Esophagus muscularis mucosa (tissue), 3 donors: ENCODE results near the gene BRD3.

ENCODE experiments used
- POLR2AphosphoS5 ChIP-seq, 2 donors: sonication (generic); formaldehyde crosslinking; IDR thresholded peaks; one replicate each; pipeline ENCODE4 v1.6.1; 2017; ENCODE audit warnings: antibody characterized with exemption in 2 of 2
- TF ChIP-seq, protein P1 (sequence below), 3 experiments: fragments of 200-600 bp in 2 of 3; fragments of 450-650 bp in 1 of 3; sonication (generic) in 2 of 3; IDR thresholded peaks; one replicate each; pipeline ENCODE4 v1.5.1; 2017 to 2019; ENCODE audit warnings: antibody characterized with exemption in 3 of 3, mild to moderate bottlenecking in 2 of 3, moderate library complexity in 1 of 3

DNA sequence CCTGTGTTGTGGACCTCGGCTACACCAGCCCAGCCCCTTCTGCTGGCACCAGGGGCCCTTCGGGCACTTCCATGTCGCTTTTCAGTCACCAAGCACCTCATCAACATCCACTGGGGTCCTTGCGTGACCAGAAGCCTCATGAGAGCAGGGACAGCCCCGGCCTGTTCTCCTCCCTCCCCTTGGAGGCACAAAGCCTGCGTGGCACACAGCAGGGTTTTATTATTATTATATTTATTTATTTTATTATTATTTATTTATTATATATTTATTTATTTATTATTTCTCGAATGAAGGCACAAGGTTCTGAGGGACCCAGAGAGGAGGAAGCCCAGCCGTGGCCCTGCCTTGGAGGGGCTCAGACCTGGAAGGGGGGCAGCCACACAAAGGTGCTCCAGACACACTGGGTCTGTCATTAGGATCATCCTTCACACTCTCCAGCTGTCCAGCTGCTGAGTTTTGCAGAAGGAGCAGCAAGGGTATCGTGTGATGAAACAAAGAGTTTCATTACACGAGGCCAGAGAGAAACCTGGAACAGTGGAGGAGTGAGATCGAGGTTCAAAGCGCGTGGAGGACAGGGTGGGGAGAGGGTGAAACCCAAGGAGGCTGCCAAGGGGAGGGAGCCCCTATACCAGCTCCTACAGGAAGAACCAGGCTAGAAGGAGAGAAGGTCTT, 80.9 kb downstream of the BRD3 start:
- TF ChIP-seq POLR2AphosphoS5 (IDR thresholded peaks at IDR 0.05): no peak
- TF ChIP-seq, protein P1, sequence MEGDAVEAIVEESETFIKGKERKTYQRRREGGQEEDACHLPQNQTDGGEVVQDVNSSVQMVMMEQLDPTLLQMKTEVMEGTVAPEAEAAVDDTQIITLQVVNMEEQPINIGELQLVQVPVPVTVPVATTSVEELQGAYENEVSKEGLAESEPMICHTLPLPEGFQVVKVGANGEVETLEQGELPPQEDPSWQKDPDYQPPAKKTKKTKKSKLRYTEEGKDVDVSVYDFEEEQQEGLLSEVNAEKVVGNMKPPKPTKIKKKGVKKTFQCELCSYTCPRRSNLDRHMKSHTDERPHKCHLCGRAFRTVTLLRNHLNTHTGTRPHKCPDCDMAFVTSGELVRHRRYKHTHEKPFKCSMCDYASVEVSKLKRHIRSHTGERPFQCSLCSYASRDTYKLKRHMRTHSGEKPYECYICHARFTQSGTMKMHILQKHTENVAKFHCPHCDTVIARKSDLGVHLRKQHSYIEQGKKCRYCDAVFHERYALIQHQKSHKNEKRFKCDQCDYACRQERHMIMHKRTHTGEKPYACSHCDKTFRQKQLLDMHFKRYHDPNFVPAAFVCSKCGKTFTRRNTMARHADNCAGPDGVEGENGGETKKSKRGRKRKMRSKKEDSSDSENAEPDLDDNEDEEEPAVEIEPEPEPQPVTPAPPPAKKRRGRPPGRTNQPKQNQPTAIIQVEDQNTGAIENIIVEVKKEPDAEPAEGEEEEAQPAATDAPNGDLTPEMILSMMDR (IDR thresholded peaks at IDR 0.05): no peak
